ENCODE measurements around the gene NPHP1.

NPHP1 gene

DNA sequence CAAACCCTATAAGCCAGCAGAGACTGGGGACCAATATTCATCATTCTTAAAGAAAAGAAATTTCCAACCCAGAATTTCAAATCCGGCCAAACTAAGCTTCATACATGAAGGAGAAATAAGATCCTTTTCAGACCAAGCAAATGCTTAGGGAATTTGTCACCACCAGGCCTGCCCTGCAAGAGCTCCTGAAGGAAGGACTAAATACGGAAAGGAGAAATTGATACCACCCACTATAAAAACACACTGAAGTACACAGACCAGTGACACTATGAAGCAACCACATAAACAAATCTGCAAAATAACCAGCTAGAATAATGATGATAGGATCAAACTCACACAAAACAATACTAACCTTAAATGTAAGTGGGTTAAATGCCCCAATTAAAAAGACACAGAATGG lies 22.4 kb downstream of the NPHP1 start:
- Histone ChIP-seq H3K27ac (no peak overlapping the region), H3K36me3 (replicated peaks) (no peaks in the 10 kb centered on the region), H3K4me3 (ENCODE audit: low read depth, low read length) (no peak overlapping the region), H3K27me3 (replicated peaks) (no peaks in the 10 kb centered on the region)
- no peak for DNase-seq
- in situ Hi-C loops (cut with HindIII; ENCODE audit: low pct_ligation_motif_present, low sequenced_read_pairs) = no loop called here
- TF ChIP-seq, protein P1, sequence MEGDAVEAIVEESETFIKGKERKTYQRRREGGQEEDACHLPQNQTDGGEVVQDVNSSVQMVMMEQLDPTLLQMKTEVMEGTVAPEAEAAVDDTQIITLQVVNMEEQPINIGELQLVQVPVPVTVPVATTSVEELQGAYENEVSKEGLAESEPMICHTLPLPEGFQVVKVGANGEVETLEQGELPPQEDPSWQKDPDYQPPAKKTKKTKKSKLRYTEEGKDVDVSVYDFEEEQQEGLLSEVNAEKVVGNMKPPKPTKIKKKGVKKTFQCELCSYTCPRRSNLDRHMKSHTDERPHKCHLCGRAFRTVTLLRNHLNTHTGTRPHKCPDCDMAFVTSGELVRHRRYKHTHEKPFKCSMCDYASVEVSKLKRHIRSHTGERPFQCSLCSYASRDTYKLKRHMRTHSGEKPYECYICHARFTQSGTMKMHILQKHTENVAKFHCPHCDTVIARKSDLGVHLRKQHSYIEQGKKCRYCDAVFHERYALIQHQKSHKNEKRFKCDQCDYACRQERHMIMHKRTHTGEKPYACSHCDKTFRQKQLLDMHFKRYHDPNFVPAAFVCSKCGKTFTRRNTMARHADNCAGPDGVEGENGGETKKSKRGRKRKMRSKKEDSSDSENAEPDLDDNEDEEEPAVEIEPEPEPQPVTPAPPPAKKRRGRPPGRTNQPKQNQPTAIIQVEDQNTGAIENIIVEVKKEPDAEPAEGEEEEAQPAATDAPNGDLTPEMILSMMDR (IDR thresholded peaks at IDR 0.05; ENCODE audit: low read depth, low read length, missing control alignments) = no peak

- TF ChIP-seq, protein P1 (IDR thresholded peaks at IDR 0.05; ENCODE audit: low read depth, low read length, missing control alignments) = no peak
- in situ Hi-C loops (cut with HindIII; ENCODE audit: low pct_ligation_motif_present, low sequenced_read_pairs) = no loop called here
- Histone ChIP-seq H3K4me3 (ENCODE audit: low read depth, low read length) (no peak overlapping the region), H3K27ac (no peak overlapping the region), H3K36me3 (replicated peaks) (no peaks in the 10 kb centered on the region), H3K27me3 (replicated peaks) (no peaks in the 10 kb centered on the region)
- no peak for DNase-seq
These were observed 24.8 kb downstream of the NPHP1 start for GRCh38 chr2:110180036-110180435.

DNA sequence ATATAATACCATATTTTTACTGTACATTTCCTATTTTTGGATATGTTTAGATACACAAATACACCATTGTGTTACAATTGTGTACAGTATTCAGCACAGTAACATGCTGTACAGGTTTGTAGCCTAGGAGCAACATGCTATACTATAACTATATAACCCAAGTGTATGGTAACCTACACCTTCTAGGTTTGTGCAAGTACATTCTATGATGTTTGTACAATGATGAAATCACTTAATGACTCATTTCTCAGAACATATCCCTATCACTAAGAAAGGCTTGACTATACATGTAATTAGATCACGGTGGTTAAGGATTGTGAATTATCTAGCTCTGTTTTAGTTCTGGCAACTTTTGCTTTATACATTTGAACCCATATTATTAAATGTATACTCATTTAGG lies 31.3 kb downstream of the NPHP1 start:
- in situ Hi-C loops (cut with HindIII; ENCODE audit: low pct_ligation_motif_present, low sequenced_read_pairs) = no loop called here
- Histone ChIP-seq H3K27ac (no peak overlapping the region), H3K27me3 (replicated peaks) (no peaks in the 10 kb centered on the region), H3K36me3 (replicated peaks) (no peaks in the 10 kb centered on the region), H3K4me3 (ENCODE audit: low read depth, low read length) (no peak overlapping the region)
- no peak for DNase-seq
- TF ChIP-seq, protein P1 (IDR thresholded peaks at IDR 0.05; ENCODE audit: low read depth, low read length, missing control alignments) = no peak

GRCh38 chr2:110172506-110172905 lies 32.3 kb downstream of the NPHP1 start:
- Histone ChIP-seq H3K36me3 (replicated peaks) (no peaks in the 10 kb centered on the region), H3K27me3 (replicated peaks) (no peaks in the 10 kb centered on the region), H3K27ac (no peak overlapping the region), H3K4me3 (ENCODE audit: low read depth, low read length) (no peak overlapping the region)
- TF ChIP-seq, protein P1 (IDR thresholded peaks at IDR 0.05; ENCODE audit: low read depth, low read length, missing control alignments) = no peak
- in situ Hi-C loops (cut with HindIII; ENCODE audit: low pct_ligation_motif_present, low sequenced_read_pairs) = no loop called here
- DNase-seq = no peak

- TF ChIP-seq, protein P1 (IDR thresholded peaks at IDR 0.05; ENCODE audit: low read depth, low read length, missing control alignments) = no peak
- no peak for DNase-seq
- Histone ChIP-seq H3K4me3 (ENCODE audit: low read depth, low read length) (no peak overlapping the region), H3K27me3 (replicated peaks) (no peaks in the 10 kb centered on the region), H3K27ac (no peak overlapping the region), H3K36me3 (replicated peaks) (no peaks in the 10 kb centered on the region)
- in situ Hi-C loops (cut with HindIII; ENCODE audit: low pct_ligation_motif_present, low sequenced_read_pairs) = no loop called here
These were observed 34.7 kb downstream of the NPHP1 start for GRCh38 chr2:110170102-110170501.

GRCh38 chr2:110167326-110168000 lies 37.4 kb downstream of the NPHP1 start:
- no peaks in the 10 kb centered on the region for H3K27me3 ChIP-seq (replicated peaks)
- no peak for DNase-seq
- no peak overlapping the region for H3K4me3 ChIP-seq (ENCODE audit: low read depth, low read length)
- in situ Hi-C loops (cut with HindIII; ENCODE audit: low pct_ligation_motif_present, low sequenced_read_pairs) = no loop called here
- H3K36me3 ChIP-seq (replicated peaks) = no peaks in the 10 kb centered on the region
- no peak overlapping the region for H3K27ac ChIP-seq
- TF ChIP-seq, protein P1 (IDR thresholded peaks at IDR 0.05; ENCODE audit: low read depth, low read length, missing control alignments) = no peak

All from brain microvascular endothelial cell (primary cell).